ENCODE measurements around the gene FLVCR2. TPM values are rescaled to one million over a fixed set of nuclear protein-coding genes. Genes with fewer than 3 reads are reported as not detected.
A peak's percentile ranks its signal among the peaks of the same experiment; 100 is the strongest.

Gene FLVCR2, protein sequence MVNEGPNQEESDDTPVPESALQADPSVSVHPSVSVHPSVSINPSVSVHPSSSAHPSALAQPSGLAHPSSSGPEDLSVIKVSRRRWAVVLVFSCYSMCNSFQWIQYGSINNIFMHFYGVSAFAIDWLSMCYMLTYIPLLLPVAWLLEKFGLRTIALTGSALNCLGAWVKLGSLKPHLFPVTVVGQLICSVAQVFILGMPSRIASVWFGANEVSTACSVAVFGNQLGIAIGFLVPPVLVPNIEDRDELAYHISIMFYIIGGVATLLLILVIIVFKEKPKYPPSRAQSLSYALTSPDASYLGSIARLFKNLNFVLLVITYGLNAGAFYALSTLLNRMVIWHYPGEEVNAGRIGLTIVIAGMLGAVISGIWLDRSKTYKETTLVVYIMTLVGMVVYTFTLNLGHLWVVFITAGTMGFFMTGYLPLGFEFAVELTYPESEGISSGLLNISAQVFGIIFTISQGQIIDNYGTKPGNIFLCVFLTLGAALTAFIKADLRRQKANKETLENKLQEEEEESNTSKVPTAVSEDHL
- 0.07 and 0.75 TPM in 2 replicates for total RNA-seq

- no peak for DNase-seq (ENCODE audit: low read depth)
- TF ChIP-seq, protein P1, sequence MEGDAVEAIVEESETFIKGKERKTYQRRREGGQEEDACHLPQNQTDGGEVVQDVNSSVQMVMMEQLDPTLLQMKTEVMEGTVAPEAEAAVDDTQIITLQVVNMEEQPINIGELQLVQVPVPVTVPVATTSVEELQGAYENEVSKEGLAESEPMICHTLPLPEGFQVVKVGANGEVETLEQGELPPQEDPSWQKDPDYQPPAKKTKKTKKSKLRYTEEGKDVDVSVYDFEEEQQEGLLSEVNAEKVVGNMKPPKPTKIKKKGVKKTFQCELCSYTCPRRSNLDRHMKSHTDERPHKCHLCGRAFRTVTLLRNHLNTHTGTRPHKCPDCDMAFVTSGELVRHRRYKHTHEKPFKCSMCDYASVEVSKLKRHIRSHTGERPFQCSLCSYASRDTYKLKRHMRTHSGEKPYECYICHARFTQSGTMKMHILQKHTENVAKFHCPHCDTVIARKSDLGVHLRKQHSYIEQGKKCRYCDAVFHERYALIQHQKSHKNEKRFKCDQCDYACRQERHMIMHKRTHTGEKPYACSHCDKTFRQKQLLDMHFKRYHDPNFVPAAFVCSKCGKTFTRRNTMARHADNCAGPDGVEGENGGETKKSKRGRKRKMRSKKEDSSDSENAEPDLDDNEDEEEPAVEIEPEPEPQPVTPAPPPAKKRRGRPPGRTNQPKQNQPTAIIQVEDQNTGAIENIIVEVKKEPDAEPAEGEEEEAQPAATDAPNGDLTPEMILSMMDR (conservative IDR thresholded peaks at IDR 0.05; ENCODE audit: low read depth, low read length): no peak
- peak within 1 kb of the TSS; percentile 77 for H3K4me3 ChIP-seq (ENCODE audit: low read depth, low read length)
These were observed at the start of gene FLVCR2 for GRCh38 chr14:75578102-75578785. TSS of gene FLVCR2 (plus strand) at chr14:75578620. CDS start at chr14:75578973, 353 bp downstream.

GRCh38 chr14:75531256-75531655, 47.2 kb upstream of the FLVCR2 start:
- TF ChIP-seq, protein P1 (conservative IDR thresholded peaks at IDR 0.05; ENCODE audit: low read depth, low read length): no peak
- DNase-seq (ENCODE audit: low read depth): no peak
- no peak overlapping the region for H3K4me3 ChIP-seq (ENCODE audit: low read depth, low read length)

GRCh38 chr14:75531660-75532317, 46.6 kb upstream of the FLVCR2 start:
- no peak for DNase-seq (ENCODE audit: low read depth)
- TF ChIP-seq, protein P1 (conservative IDR thresholded peaks at IDR 0.05; ENCODE audit: low read depth, low read length): no peak
- H3K4me3 ChIP-seq (ENCODE audit: low read depth, low read length): no peak overlapping the region

- no peak for DNase-seq (ENCODE audit: low read depth)
- TF ChIP-seq, protein P1 (conservative IDR thresholded peaks at IDR 0.05; ENCODE audit: low read depth, low read length): no peak
- no peak overlapping the region for H3K4me3 ChIP-seq (ENCODE audit: low read depth, low read length)
These were observed 44.4 kb upstream of the FLVCR2 start for GRCh38 chr14:75533791-75534555.

DNA sequence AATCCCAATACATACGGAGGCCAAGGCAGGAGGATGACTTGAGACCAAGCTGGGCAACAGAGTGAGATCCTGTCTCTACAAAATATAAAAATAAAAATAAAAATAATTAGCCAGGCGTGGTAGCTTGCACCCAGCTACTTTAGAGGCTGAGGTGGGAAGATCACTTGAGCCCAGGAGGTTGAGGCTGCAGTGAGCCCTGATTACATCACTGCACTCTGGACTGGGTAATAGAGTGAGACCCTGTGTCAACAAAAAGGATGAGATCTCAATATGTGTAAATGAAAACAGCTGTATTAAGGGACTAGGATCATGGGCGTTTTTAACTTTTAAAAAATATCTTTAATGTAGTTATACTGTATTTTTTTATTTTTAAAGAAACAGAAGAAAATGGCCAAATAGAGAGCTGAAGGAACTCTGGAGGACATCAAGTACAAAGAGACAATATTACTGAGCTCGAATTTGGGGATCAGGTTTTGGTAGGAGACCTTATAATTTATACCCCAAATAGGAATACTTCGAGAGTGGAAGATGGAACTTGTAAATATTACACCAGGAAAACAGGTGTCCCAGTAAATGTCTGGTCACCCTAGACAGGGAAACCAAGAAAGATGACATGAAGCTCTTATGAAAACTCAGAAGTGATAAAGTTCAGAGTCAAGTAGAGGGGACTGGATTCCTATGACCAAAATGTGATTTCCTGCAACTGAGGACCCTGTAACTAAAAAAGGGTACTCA, 43.1 kb upstream of the FLVCR2 start:
- TF ChIP-seq, protein P1 (conservative IDR thresholded peaks at IDR 0.05; ENCODE audit: low read depth, low read length): no peak
- no peak overlapping the region for H3K4me3 ChIP-seq (ENCODE audit: low read depth, low read length)
- DNase-seq (ENCODE audit: low read depth): no peak

GRCh38 chr14:75537071-75537470, 41.3 kb upstream of the FLVCR2 start:
- TF ChIP-seq, protein P1 (conservative IDR thresholded peaks at IDR 0.05; ENCODE audit: low read depth, low read length): no peak
- no peak for DNase-seq (ENCODE audit: low read depth)
- no peak overlapping the region for H3K4me3 ChIP-seq (ENCODE audit: low read depth, low read length)
